Epidermal melanocyte (primary cell): Measurements from ENCODE around the gene NELFCD.
A peak's percentile ranks its signal among the peaks of the same experiment; 100 is the strongest.

Experiments
- DNase-seq: peaks from one replicate; pipeline ENCODE4 v3.0.0; 2011; ENCODE audit warnings: low spot score; ENCODE audit not compliant: insufficient read length

The NELFCD gene

DNA sequence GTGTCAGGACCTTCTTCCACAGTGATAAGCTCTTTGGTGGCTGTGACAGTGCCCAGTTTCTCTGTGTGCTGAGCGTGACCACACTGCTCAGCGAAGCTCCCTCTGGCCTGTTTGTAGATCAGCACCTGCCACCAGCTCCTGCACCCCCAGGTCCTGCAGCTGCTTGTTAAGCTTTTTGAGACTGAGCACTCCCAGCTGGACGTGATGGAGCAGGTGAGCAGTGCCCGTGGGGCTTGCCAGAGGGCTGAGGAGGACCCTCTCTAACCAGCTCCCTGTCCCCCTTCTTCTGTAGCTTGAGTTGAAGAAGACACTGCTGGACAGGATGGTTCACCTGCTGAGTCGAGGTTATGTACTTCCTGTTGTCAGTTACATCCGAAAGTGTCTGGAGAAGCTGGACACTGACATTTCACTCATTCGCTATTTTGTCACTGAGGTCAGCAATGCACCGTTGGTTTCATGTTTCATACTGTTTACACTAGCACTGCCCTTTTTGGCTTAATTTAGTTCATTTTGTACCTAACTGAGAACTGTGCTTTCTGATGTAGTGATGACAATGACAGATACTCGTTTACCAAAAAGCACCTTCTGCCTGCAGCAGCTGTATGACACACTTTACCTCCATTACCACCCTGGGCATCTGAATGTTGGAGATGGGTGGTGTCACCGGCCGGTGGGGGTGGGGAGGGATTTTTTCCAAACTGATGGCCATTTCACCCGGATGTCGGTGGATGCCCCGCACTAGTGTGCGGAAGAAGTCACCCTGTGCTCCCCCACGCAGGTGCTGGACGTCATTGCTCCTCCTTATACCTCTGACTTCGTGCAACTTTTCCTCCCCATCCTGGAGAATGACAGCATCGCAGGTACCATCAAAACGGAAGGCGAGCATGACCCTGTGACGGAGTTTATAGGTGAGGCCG is 12.5 kb downstream of the NELFCD start:
- DNase-seq, result no peak

DNA sequence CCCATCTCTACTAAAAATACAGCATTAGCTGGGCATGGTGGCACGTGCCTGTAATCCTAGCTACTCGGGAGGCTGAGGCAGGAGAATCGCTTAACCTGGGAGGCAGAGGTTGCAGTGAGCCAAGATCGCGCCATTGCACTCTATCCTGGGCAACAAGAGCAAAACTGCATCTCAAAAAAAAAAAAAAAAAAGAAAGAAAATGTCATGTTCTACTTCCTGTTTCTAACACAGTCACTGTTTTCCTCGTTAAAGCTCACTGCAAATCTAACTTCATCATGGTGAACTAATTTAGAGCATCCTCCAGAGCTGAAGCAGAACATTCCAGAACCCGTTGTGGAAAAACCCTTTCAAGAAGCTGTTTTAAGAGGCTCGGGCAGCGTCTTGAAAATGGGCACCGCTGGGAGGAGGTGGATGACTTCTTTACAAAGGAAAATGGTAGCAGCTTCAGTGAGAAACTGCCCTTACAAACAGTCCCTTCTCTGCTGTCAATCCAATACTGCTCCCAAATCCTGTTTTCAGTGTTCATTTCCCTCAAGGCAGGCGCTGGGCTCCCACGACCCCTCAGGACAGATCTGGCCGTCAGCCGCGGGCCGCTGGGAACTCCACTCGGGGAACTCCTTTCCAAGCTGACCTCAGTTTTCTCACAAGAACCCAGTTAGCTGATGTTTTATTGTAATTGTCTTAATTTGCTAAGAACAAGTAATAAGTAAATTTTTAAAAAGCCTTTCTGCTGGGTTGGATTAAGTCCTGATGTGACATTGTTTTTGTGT is 13.5 kb downstream of the NELFCD start:
- DNase-seq, result peak; percentile 17

- DNase-seq, result peak; percentile 11
Observed at GRCh38 chr20:58995461-58996225, 14.6 kb downstream of the NELFCD start.

- DNase-seq, result no peak
Observed at GRCh38 chr20:58996226-58996611, 15.2 kb downstream of the NELFCD start.

DNA sequence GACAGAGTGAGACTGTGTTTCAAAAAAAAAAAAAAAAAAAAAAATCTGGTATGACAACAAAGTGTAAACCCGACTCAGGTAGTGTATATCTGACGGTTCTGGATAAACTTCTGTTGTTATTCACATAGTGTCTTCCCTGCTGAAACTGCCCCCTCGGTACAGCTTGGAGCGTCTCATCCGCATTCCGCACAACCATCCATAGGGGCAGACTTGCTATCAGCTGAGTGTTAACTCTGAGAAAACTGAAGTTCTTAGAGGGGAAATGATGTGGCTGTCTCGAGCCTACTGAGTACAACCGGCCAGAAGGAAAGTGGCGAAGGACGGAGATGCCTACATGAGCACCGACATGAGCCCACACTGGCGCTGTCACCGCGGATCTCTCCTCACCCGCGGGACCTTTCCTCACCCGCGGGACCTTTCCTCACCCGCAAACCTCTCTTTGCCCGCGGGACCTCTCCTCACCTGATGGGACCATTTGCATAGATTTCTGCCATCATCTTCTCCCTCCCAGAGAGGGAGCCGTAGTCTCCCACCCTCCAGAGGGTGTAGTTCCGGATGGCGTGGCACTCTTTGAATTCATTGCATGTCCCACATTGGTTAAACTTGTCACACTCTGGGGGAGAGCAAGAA is 16.2 kb downstream of the NELFCD start:
- no peak for DNase-seq

GRCh38 chr20:58998656-58999055 is 17.6 kb downstream of the NELFCD start:
- DNase-seq, result no peak

- no peak for DNase-seq
Observed at GRCh38 chr20:59000326-59000725, 19.3 kb downstream of the NELFCD start.

DNA sequence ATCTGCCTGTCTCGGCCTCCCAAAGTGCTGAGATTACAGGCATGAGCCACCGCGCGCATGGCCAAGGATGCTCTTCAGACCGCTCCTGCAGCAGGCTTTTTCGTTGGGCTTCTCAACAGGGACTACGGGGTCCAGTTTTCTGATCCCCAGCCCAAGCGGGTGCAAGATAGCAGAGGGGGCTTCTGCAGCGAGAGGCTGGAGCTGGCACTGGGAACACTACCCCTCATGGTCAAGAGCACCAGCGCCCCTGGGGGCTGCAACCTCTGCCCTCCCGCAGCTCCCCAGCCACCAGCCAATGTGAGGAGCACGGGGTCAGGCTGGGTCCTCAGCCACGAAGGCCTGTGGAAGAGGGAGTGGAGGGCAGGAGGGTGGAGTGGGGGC is 20.0 kb downstream of the NELFCD start:
- no peak for DNase-seq

DNA sequence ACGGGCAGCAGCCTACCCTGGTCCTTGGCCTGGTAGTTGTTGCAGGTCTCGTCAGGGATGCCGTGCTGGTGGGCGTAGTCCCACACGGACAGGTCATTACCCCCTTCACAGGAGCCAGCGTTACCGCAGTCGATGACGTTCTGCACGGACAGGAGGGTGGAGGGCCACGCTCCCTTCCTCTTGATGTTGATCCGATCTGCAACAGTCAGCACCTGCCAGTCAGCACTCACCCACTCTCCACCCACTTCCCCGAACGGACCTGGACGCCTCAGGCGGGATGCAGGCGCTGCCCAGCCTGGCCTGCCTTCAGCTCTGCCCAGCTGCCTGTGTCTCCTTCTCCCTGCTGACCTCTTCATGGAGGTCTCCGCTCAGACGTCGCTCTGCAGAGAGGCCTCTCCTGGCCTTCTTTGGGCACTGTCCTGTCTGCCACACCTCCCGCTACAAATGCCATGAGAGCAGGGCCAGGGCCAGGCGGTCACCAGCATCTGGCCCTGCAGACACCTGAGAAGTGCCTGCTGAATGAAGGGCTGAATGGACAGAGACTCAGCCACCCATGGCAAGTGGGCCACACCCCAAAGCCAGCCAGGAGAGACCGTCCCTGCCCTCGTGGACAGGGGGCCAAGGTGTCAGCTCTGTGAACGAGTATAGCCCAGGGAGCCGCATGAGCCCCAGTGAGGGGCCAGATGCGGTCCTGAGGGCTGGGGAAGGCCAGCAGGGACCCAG is 20.6 kb downstream of the NELFCD start:
- no peak for DNase-seq

DNA sequence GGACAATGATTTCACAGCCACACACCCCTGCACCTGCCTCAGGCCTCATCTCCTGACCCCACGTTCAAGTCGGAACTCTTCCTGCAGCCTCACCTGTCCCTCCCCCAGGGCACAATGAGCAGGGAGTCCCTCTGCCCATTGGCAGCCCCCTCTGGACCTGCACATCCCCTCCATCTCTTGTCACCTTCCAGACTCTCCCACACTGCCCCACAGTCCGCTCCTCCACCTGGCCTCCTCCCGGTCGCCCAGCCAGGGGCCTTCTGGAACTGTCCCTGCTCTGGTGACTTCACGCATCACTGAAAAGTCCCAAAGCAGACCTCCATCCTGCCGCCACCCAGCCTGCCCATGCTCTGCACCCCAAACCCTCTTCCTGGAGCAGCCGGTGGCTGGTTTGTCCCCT is 21.3 kb downstream of the NELFCD start:
- DNase-seq, result no peak

DNA sequence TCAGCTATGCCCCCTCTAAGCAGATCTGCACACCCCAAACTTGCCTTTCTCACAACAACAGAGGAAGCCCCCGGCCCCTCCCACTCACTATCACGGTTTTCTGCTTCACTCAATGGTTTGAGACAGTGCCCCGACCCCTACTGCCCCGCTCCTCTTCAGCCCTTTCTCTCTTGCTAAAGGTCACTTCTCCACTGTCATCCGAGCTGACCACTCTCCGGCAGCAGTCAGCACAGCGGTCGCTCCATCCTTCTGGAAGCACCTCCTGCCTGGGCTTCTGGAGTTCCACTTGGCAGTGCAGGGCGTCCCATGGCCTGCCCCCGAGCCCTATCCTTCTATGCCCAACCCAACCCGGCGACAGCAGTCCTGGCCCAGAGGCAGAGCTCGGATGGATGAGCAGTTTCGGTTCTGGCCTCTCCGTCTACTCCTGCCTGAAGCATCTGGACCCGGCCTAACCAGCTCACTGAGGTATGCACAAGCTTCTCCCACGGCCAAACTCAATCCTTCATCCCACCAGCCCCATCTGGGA is 21.9 kb downstream of the NELFCD start:
- DNase-seq, result no peak

- DNase-seq, result no peak
Observed at GRCh38 chr20:59003836-59004492, 22.9 kb downstream of the NELFCD start.

DNA sequence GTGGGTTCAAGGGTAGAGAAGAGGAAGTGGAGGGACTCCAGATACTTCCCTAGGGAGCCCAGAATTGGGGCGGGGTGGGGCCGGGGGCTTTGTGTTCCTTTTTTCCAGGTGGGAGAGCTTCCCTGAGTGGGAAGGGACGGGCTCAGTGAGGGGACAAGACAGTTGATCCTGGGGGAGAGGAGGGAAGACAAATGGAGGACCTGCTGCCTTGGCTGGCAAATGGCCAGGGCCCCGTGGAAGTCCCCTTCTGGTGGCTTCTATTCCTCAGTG is 23.4 kb downstream of the NELFCD start:
- DNase-seq, result no peak

DNA sequence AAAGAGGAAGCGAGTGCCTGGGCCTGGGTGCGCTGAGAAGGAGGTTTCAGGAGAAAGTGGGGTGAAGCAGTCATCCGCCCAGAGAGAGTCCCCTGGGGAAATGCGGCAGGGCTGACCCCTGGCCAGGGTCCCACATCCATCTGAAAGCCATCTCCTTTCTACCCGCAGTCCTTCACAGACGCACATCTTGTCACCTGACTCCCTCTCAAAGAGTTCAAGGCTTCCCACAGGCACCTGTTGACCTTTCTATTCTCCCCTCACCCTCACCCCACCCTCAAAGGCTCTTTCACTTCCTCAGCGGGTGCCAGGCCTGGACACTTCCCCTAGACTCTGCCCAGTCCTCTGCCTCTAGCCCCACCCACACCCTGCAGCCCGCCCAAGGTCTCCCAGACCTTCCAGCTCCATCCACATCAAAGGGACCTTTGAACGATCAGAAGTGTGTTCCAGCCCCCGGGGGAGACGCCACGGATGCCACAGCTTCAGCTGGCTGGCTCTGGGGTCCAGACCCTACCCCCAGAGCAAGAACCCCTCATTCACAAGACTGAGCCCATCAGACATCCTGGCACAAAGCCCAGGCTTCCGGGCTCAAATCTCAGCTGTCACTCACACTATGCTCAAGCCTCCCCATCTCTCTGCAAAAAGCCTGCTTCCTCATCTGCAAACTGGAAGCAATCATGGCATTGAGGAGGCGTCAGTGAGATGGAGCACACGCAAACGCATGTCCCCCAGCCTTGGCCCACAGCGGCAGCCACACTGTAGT is 23.9 kb downstream of the NELFCD start:
- peak; percentile 61 for DNase-seq

DNA sequence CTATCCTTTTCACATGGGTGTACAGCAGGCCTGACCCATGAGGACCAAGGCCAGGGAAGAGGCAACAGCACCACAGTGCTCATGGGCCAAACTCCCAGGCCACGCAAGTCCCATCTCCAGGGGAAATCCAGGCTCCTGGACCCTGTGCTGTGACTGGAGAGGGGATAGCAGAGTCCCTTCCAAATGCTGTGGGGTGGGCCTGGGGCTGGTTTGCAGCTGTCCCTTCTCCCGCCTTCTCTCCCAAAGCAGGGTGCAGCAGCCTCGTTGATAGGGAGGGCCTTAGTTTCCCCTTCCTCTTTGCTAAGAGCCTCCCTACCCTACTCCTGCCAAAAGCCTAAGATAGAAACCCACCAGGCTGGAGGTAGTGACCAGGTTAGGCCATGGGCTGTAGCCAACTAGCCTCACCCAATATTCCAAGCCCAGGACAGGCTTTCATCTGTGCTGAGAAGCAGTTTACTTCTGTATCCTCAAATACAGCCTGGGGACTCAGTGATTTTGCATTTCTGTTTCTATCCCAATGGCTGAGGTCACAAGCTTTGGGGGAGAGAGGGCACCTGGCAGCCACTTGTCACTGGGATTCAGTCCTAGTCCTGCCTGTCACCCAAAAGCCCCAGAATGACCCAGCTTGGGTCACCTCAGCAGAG is 24.6 kb downstream of the NELFCD start:
- no peak for DNase-seq

DNA sequence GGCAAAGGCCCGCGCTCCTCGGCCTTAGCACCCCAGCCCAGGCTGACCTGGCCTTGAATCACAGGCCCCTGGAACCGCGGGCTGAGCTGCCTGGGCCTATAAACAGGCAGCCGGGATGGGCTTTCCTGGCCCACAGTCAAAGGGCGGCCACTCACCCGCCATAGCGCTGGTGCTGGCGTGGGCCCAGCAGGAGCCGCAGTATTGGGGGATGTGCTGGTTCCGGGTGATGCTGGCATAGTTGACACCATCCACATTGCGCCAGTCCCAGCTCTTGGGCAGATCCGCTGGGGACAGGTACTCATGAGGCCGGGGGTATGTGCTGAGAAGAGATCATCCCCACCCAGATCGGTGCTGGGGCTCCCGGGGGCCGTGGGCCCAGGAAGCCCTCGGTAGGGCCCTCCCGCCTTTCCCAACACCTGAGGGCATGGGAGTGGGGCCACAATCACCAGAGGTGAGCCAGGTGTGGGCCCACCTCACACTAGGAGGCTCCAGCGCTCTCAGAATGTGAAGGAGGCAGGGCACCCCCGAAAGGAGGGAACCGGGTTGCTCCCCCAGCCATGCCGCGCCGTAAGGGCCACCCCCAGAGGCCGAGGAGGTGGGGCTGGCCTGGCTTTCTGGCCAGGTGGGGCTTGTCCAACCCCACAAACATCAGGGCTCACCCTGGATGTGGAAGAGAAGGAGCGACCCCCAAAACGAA is 25.3 kb downstream of the NELFCD start:
- DNase-seq, result no peak

- peak; percentile 61 for DNase-seq
Observed at GRCh38 chr20:59006864-59007664, 26.0 kb downstream of the NELFCD start, which contains the start of gene CTSZ. CTSZ (minus strand) TSS chr20:59007254; CDS start chr20:59007128, 126 bp downstream.
